ENCODE data around the gene IL32.

DNA sequence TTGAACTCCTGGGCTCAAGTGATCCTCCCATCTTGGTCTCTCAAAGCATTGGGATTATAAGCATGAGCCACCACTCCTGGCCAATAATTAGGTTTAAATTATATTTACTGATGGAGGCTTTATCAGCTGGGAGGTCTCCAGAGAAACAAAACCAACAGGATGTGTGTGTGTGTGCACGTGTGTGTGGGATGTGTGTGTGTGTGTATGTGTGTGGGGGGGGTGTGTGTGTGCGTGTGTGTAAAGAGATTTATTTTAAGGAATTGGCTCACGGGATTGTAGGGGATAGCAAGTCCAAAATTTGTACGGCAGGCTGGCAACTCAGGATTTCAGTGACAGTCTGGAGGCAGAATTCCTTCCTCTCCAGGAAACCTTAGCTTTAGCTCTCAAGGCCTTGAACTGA lies 14.4 kb upstream of the IL32 start:
- TF ChIP-seq POLR2AphosphoS5 (IDR thresholded peaks at IDR 0.05; ENCODE audit: low read depth, low read length) (no peak), SIN3A (IDR thresholded peaks at IDR 0.05; ENCODE audit: borderline replicate concordance, insufficient read depth, low read length) (no peak), TAF1 (IDR thresholded peaks at IDR 0.05; ENCODE audit: borderline replicate concordance, insufficient read depth, low read length) (no peak)
- TF ChIP-seq, protein P1, sequence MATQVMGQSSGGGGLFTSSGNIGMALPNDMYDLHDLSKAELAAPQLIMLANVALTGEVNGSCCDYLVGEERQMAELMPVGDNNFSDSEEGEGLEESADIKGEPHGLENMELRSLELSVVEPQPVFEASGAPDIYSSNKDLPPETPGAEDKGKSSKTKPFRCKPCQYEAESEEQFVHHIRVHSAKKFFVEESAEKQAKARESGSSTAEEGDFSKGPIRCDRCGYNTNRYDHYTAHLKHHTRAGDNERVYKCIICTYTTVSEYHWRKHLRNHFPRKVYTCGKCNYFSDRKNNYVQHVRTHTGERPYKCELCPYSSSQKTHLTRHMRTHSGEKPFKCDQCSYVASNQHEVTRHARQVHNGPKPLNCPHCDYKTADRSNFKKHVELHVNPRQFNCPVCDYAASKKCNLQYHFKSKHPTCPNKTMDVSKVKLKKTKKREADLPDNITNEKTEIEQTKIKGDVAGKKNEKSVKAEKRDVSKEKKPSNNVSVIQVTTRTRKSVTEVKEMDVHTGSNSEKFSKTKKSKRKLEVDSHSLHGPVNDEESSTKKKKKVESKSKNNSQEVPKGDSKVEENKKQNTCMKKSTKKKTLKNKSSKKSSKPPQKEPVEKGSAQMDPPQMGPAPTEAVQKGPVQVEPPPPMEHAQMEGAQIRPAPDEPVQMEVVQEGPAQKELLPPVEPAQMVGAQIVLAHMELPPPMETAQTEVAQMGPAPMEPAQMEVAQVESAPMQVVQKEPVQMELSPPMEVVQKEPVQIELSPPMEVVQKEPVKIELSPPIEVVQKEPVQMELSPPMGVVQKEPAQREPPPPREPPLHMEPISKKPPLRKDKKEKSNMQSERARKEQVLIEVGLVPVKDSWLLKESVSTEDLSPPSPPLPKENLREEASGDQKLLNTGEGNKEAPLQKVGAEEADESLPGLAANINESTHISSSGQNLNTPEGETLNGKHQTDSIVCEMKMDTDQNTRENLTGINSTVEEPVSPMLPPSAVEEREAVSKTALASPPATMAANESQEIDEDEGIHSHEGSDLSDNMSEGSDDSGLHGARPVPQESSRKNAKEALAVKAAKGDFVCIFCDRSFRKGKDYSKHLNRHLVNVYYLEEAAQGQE (IDR thresholded peaks at IDR 0.05; ENCODE audit: insufficient read depth in 1 of 2, low read depth in 2 of 2, low read length in 2 of 2): no peak

Data from PFSK-1 (cell line).